GM21447 (cell line): ENCODE results near the gene PAK5.

Source experiments
- ATAC-seq: cut with Tn5 transposase; IDR thresholded peaks from one replicate; pipeline ENCODE4 v1.9.1; 2021; ENCODE audit not compliant: unreplicated experiment

PAK5 gene

GRCh38 chr20:9838378-9839295, at the start of gene PAK5:
PAK5 (minus strand) TSS chr20:9839076; CDS start chr20:9644328, 194,748 bp downstream.
- no peak for ATAC-seq

- ATAC-seq = no peak
Observed at GRCh38 chr20:9887706-9888105, 48.8 kb upstream of the PAK5 start.

GRCh38 chr20:9886227-9886626, 47.4 kb upstream of the PAK5 start:
- ATAC-seq = no peak

GRCh38 chr20:9884666-9885065, 45.8 kb upstream of the PAK5 start:
- ATAC-seq = no peak

- no peak for ATAC-seq
Observed at GRCh38 chr20:9884061-9884460, 45.2 kb upstream of the PAK5 start.

- ATAC-seq = no peak
Observed at GRCh38 chr20:9877932-9878495, 39.1 kb upstream of the PAK5 start.

GRCh38 chr20:9867196-9867980, 28.5 kb upstream of the PAK5 start:
- no peak for ATAC-seq

- ATAC-seq = no peak
Observed at GRCh38 chr20:9852566-9852965, 13.7 kb upstream of the PAK5 start.

- no peak for ATAC-seq
Observed at GRCh38 chr20:9839626-9840025, 750 bp upstream of the PAK5 start.

- no peak for ATAC-seq
Observed at GRCh38 chr20:9838035-9838377, 870 bp downstream of the PAK5 start.

- no peak for ATAC-seq
Observed at GRCh38 chr20:9837634-9838033, 1.2 kb downstream of the PAK5 start.

GRCh38 chr20:9835302-9835701, 3.6 kb downstream of the PAK5 start:
- no peak for ATAC-seq

- no peak for ATAC-seq
Observed at GRCh38 chr20:9831032-9831431, 7.8 kb downstream of the PAK5 start.

GRCh38 chr20:9829835-9830234, 9.0 kb downstream of the PAK5 start:
- ATAC-seq = no peak

- no peak for ATAC-seq
Observed at GRCh38 chr20:9817654-9818053, 21.2 kb downstream of the PAK5 start.

GRCh38 chr20:9815632-9816031, 23.2 kb downstream of the PAK5 start:
- no peak for ATAC-seq

GRCh38 chr20:9810738-9811137, 28.1 kb downstream of the PAK5 start:
- no peak for ATAC-seq

- no peak for ATAC-seq
Observed at GRCh38 chr20:9809271-9809670, 29.6 kb downstream of the PAK5 start.

- no peak for ATAC-seq
Observed at GRCh38 chr20:9808166-9808565, 30.7 kb downstream of the PAK5 start.

- ATAC-seq = no peak
Observed at GRCh38 chr20:9807136-9807535, 31.7 kb downstream of the PAK5 start.

GRCh38 chr20:9800421-9800820, 38.5 kb downstream of the PAK5 start:
- ATAC-seq = no peak

GRCh38 chr20:9794831-9795230, 44.0 kb downstream of the PAK5 start:
- ATAC-seq = no peak
